AG04450 (cell line): ENCODE results near the gene FGF14. TPM values are rescaled to one million over a fixed set of nuclear protein-coding genes. Genes with fewer than 3 reads are reported as not detected.
"Not testable (repeated sequence)": the region's sequence is repeated elsewhere in the genome, so short reads cannot be mapped to it uniquely, and the experiment has no call there.

Source experiments
- CTCF ChIA-PET: fragments of 300-600, 350-600 bp; formaldehyde crosslinking; extraction: SDS; loops from one replicate; lab custom pipeline; 2022; ENCODE audit warnings: antibody characterized with exemption, inconsistent platforms; lab: Charles Lee
- POLR2A ChIA-PET: fragments of 350-600 bp; formaldehyde crosslinking; extraction: SDS; loops from one replicate; lab custom pipeline; 2021; ENCODE audit warnings: antibody characterized with exemption, inconsistent platforms; lab: Yijun Ruan, JAX
- DNase-seq: peaks from one replicate; pipeline ENCODE4 v3.0.0-alpha.2; 2011; ENCODE audit warnings: low read depth, low spot score
- H3K27ac ChIP-seq: one replicate; pipeline ENCODE4 v1.5.1; 2012; ENCODE audit warnings: low read depth, low read length, control low read depth
- H3K27me3 ChIP-seq: one replicate; pipeline ENCODE4 v1.6.0; 2012; ENCODE audit warnings: low read length; ENCODE audit not compliant: control insufficient read depth, insufficient read depth
- H3K4me3 ChIP-seq: 2 replicates; pipeline ENCODE4 v1.5.1; 2011; ENCODE audit warnings: mild to moderate bottlenecking, low read depth, low read length, control low read depth
- H3K9me3 ChIP-seq: 2 replicates; pipeline ENCODE4 v1.5.1; 2012; ENCODE audit warnings: low read length; ENCODE audit not compliant: control insufficient read depth, insufficient read depth
- polyA plus RNA-seq: library from polyadenylated mRNA; depleted of rRNA; stranded (reverse); fragments of >200 nt; gene quantifications from 2 replicates; pipeline ENCODE4 v1.2.3, GENCODE V29; 2011
- TF ChIP-seq, protein P1 (sequence below): IDR thresholded peaks from 2 replicates; pipeline ENCODE4 v1.5.1; 2011; ENCODE audit warnings: low read depth, low read length, control low read depth, inconsistent platforms

FGF14 gene
- polyA plus RNA-seq, 1 experiment = 0.01 TPM

DNA sequence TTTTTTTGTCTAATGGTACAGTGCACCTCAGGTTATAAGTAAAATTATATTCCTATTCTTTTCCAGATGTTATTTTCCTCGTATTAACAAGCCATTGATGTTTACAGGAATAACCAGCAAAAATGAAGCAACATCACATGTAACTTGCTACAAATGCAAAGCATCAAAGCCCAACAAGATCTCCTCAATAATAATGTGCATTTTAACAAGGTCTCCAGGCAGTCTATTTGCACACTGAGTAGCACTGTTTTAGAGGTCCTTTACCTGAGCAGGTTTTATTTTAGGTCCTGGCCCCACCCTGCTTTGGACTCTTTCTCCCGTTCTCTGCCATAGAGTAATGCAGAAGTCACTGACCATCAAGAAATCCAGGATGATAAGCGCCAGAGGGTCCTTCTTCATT lies 298.4 kb downstream of the FGF14 start:
- no peak for DNase-seq
- TF ChIP-seq, protein P1, sequence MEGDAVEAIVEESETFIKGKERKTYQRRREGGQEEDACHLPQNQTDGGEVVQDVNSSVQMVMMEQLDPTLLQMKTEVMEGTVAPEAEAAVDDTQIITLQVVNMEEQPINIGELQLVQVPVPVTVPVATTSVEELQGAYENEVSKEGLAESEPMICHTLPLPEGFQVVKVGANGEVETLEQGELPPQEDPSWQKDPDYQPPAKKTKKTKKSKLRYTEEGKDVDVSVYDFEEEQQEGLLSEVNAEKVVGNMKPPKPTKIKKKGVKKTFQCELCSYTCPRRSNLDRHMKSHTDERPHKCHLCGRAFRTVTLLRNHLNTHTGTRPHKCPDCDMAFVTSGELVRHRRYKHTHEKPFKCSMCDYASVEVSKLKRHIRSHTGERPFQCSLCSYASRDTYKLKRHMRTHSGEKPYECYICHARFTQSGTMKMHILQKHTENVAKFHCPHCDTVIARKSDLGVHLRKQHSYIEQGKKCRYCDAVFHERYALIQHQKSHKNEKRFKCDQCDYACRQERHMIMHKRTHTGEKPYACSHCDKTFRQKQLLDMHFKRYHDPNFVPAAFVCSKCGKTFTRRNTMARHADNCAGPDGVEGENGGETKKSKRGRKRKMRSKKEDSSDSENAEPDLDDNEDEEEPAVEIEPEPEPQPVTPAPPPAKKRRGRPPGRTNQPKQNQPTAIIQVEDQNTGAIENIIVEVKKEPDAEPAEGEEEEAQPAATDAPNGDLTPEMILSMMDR = no peak
- CTCF ChIA-PET = no interaction called here
- Histone ChIP-seq H3K9me3 (no peaks in the 10 kb centered on the region), H3K4me3 (no peak overlapping the region), H3K27me3 (no peaks in the 10 kb centered on the region), H3K27ac (no peak overlapping the region)
- POLR2A ChIA-PET = no interaction called here

- no peak for DNase-seq
- no peak overlapping the region for H3K4me3 ChIP-seq
- ChIA-PET POLR2A (no interaction called here), CTCF (interaction anchor here (1.5 kb wide), 1 partner anchor 11 kb away, joined by 5 read pairs; no protein-coding TSS in a partner anchor)
- H3K27ac ChIP-seq = no peak overlapping the region
- H3K9me3 ChIP-seq = no peaks in the 10 kb centered on the region
- TF ChIP-seq, protein P1 = no peak
- no peaks in the 10 kb centered on the region for H3K27me3 ChIP-seq
Observed at GRCh38 chr13:102100234-102100633, 301.6 kb downstream of the FGF14 start.

GRCh38 chr13:102097708-102098107 lies 304.1 kb downstream of the FGF14 start:
- H3K4me3 ChIP-seq = no peak overlapping the region
- ChIA-PET CTCF (no interaction called here), POLR2A (no interaction called here)
- no peak for DNase-seq
- H3K27me3 ChIP-seq = no peaks in the 10 kb centered on the region
- no peaks in the 10 kb centered on the region for H3K9me3 ChIP-seq
- TF ChIP-seq, protein P1 = no peak
- no peak overlapping the region for H3K27ac ChIP-seq

GRCh38 chr13:102093288-102093687 lies 308.6 kb downstream of the FGF14 start:
- H3K9me3 ChIP-seq, CTCF ChIA-PET, DNase-seq, H3K27me3 ChIP-seq, H3K4me3 ChIP-seq, POLR2A ChIA-PET, H3K27ac ChIP-seq: not testable (repeated sequence)

GRCh38 chr13:102091231-102091630 lies 310.6 kb downstream of the FGF14 start:
- ChIA-PET POLR2A (no interaction called here), CTCF (interaction anchor here (0.6 to 1.2 kb wide), 3 partner anchors 465 to 947 kb away, joined by 3 read pairs; no protein-coding TSS in a partner anchor)
- Histone ChIP-seq H3K9me3 (no peaks in the 10 kb centered on the region), H3K27ac (no peak overlapping the region), H3K27me3 (no peaks in the 10 kb centered on the region), H3K4me3 (no peak overlapping the region)
- TF ChIP-seq, protein P1 = no peak
- DNase-seq = no peak
